ENCODE results near the gene DARS2.
"Not testable (repeated sequence)": the region's sequence is repeated elsewhere in the genome, so short reads cannot be mapped to it uniquely, and the experiment has no call there.

Gene DARS2

GRCh38 chr1:173802961-173803360, 21.5 kb upstream of the DARS2 start:
- TF ChIP-seq EZH2phosphoT487 (IDR thresholded peaks at IDR 0.05; ENCODE audit: borderline replicate concordance) (no peak), CTCF (conservative IDR thresholded peaks at IDR 0.05; ENCODE audit: low read length) (no peak)
- Histone ChIP-seq H3K4me1 (ENCODE audit: insufficient read depth, low read length, poor library complexity, severe bottlenecking) (no peaks in the 10 kb centered on the region), H4K20me1 (ENCODE audit: insufficient read depth, low read length, poor library complexity, severe bottlenecking) (peaks cover 5% of the 10 kb centered on the region), H2AFZ (ENCODE audit: low read length) (no peak overlapping the region), H3K4me3 (ENCODE audit: low read length, poor library complexity, severe bottlenecking) (no peak overlapping the region), H3K27me3 (ENCODE audit: insufficient read depth, low read length, poor library complexity, severe bottlenecking) (no peaks in the 10 kb centered on the region), H3K36me3 (ENCODE audit: insufficient read depth, low read length) (peaks cover 88% of the 10 kb centered on the region), H3K4me2 (ENCODE audit: low read depth, low read length, poor library complexity, severe bottlenecking) (no peak overlapping the region), H3K9me3 (ENCODE audit: insufficient read depth, low read depth, low read length) (no peaks in the 10 kb centered on the region), H3K9me2 (replicated peaks; ENCODE audit: low read depth, low read length) (no peaks in the 10 kb centered on the region), H3K9ac (ENCODE audit: low read depth, low read length, poor library complexity, severe bottlenecking) (no peak overlapping the region), H3F3A (ENCODE audit: low read depth) (no peaks in the 10 kb centered on the region), H3K79me2 (ENCODE audit: insufficient read depth, low read length) (no peaks in the 10 kb centered on the region)

GRCh38 chr1:173813654-173814053, 10.8 kb upstream of the DARS2 start:
- H3K4me2 ChIP-seq (ENCODE audit: low read depth, low read length, poor library complexity, severe bottlenecking); H4K20me1 ChIP-seq (ENCODE audit: insufficient read depth, low read length, poor library complexity, severe bottlenecking); H3K27me3 ChIP-seq (ENCODE audit: insufficient read depth, low read length, poor library complexity, severe bottlenecking); H3K9ac ChIP-seq (ENCODE audit: low read depth, low read length, poor library complexity, severe bottlenecking); H3K4me1 ChIP-seq (ENCODE audit: insufficient read depth, low read length, poor library complexity, severe bottlenecking); H3K9me2 ChIP-seq (replicated peaks; ENCODE audit: low read depth, low read length); H3K9me3 ChIP-seq (ENCODE audit: insufficient read depth, low read depth, low read length); H2AFZ ChIP-seq (ENCODE audit: low read length); H3F3A ChIP-seq (ENCODE audit: low read depth); H3K4me3 ChIP-seq (ENCODE audit: low read length, poor library complexity, severe bottlenecking): not testable (repeated sequence)
- Histone ChIP-seq H3K79me2 (ENCODE audit: insufficient read depth, low read length) (peaks cover 65% of the 10 kb centered on the region), H3K36me3 (ENCODE audit: insufficient read depth, low read length) (peaks cover 28% of the 10 kb centered on the region; the same call in 1 of the 2 replicates)

GRCh38 chr1:173818459-173818858, 6.0 kb upstream of the DARS2 start:
- H3K4me3 ChIP-seq (ENCODE audit: low read length, poor library complexity, severe bottlenecking), result peak overlapping the region; percentile 4
- TF ChIP-seq CTCF (conservative IDR thresholded peaks at IDR 0.05; ENCODE audit: low read length) (no peak), EZH2phosphoT487 (IDR thresholded peaks at IDR 0.05; ENCODE audit: borderline replicate concordance) (no peak)
- no peaks in the 10 kb centered on the region for H3K9me2 ChIP-seq (replicated peaks; ENCODE audit: low read depth, low read length)
- H3K79me2 ChIP-seq (ENCODE audit: insufficient read depth, low read length), result peaks cover 87% of the 10 kb centered on the region
- peaks cover 22% of the 10 kb centered on the region for H4K20me1 ChIP-seq (ENCODE audit: insufficient read depth, low read length, poor library complexity, severe bottlenecking)
- no peaks in the 10 kb centered on the region for H3F3A ChIP-seq (ENCODE audit: low read depth)
- H2AFZ ChIP-seq (ENCODE audit: low read length), result no peak overlapping the region
- no peak overlapping the region for H3K9ac ChIP-seq (ENCODE audit: low read depth, low read length, poor library complexity, severe bottlenecking)
- no peaks in the 10 kb centered on the region for H3K27me3 ChIP-seq (ENCODE audit: insufficient read depth, low read length, poor library complexity, severe bottlenecking)
- H3K36me3 ChIP-seq (ENCODE audit: insufficient read depth, low read length), result 0 out of 2 replicates have a peak, but pooled peaks cover 8% of the 10 kb centered on the region
- H3K9me3 ChIP-seq (ENCODE audit: insufficient read depth, low read depth, low read length), result no peaks in the 10 kb centered on the region
- peaks cover 33% of the 10 kb centered on the region for H3K4me1 ChIP-seq (ENCODE audit: insufficient read depth, low read length, poor library complexity, severe bottlenecking)
- H3K4me2 ChIP-seq (ENCODE audit: low read depth, low read length, poor library complexity, severe bottlenecking), result peak overlapping the region; percentile 45

- H3K9ac ChIP-seq (ENCODE audit: low read depth, low read length, poor library complexity, severe bottlenecking), result peak overlapping the region; percentile 39
- peaks cover 37% of the 10 kb centered on the region for H3K4me1 ChIP-seq (ENCODE audit: insufficient read depth, low read length, poor library complexity, severe bottlenecking)
- H2AFZ ChIP-seq (ENCODE audit: low read length), result no peak overlapping the region
- H3K36me3 ChIP-seq (ENCODE audit: insufficient read depth, low read length), result 0 out of 2 replicates have a peak, but pooled peaks cover 8% of the 10 kb centered on the region
- H3K9me2 ChIP-seq (replicated peaks; ENCODE audit: low read depth, low read length), result no peaks in the 10 kb centered on the region
- no peaks in the 10 kb centered on the region for H3K27me3 ChIP-seq (ENCODE audit: insufficient read depth, low read length, poor library complexity, severe bottlenecking)
- TF ChIP-seq CTCF (conservative IDR thresholded peaks at IDR 0.05; ENCODE audit: low read length) (no peak), EZH2phosphoT487 (IDR thresholded peaks at IDR 0.05; ENCODE audit: borderline replicate concordance) (no peak)
- H3K4me2 ChIP-seq (ENCODE audit: low read depth, low read length, poor library complexity, severe bottlenecking), result peak overlapping the region; percentile 99
- H3K79me2 ChIP-seq (ENCODE audit: insufficient read depth, low read length), result peaks cover 75% of the 10 kb centered on the region
- H3K4me3 ChIP-seq (ENCODE audit: low read length, poor library complexity, severe bottlenecking), result peak overlapping the region; percentile 94
- no peaks in the 10 kb centered on the region for H3F3A ChIP-seq (ENCODE audit: low read depth)
- no peaks in the 10 kb centered on the region for H3K9me3 ChIP-seq (ENCODE audit: insufficient read depth, low read depth, low read length)
- H4K20me1 ChIP-seq (ENCODE audit: insufficient read depth, low read length, poor library complexity, severe bottlenecking), result peaks cover 22% of the 10 kb centered on the region
These were observed 2.8 kb upstream of the DARS2 start for GRCh38 chr1:173821680-173822079.

All from Loucy (cell line).